ENCODE measurements around the gene DAW1. TPM values are rescaled to one million over a fixed set of nuclear protein-coding genes. Genes with fewer than 3 reads are reported as not detected.

The DAW1 gene
- total and polyA plus RNA-seq, 2 experiments from 2014 or later: 0.57 TPM; not detected in 1

- no peaks in the 10 kb centered on the region for H3K9me3 ChIP-seq (ENCODE audit: low read depth)
- no peak for TF ChIP-seq CTCF (IDR thresholded peaks at IDR 0.05; ENCODE audit: low read depth, low read length)
- H3K27ac ChIP-seq: no peak overlapping the region
- H3K4me3 ChIP-seq: no peak overlapping the region
- no peak for DNase-seq (ENCODE audit: low read depth in 1 of 2, low spot score in 1 of 2)
- no peaks in the 10 kb centered on the region for H3K4me1 ChIP-seq (ENCODE audit: low read depth)
- no peaks in the 10 kb centered on the region for H3K27me3 ChIP-seq
- H3K36me3 ChIP-seq: no peaks in the 10 kb centered on the region
Observed at GRCh38 chr2:227971619-227972230, 100.3 kb downstream of the DAW1 start.

GRCh38 chr2:227973241-227973640, 101.8 kb downstream of the DAW1 start:
- H3K27me3 ChIP-seq: no peaks in the 10 kb centered on the region
- H3K36me3 ChIP-seq: no peaks in the 10 kb centered on the region
- TF ChIP-seq CTCF (IDR thresholded peaks at IDR 0.05; ENCODE audit: low read depth, low read length): no peak
- H3K4me1 ChIP-seq (ENCODE audit: low read depth): no peaks in the 10 kb centered on the region
- H3K4me3 ChIP-seq: no peak overlapping the region
- H3K27ac ChIP-seq: no peak overlapping the region
- DNase-seq (ENCODE audit: low read depth in 1 of 2, low spot score in 1 of 2): no peak
- no peaks in the 10 kb centered on the region for H3K9me3 ChIP-seq (ENCODE audit: low read depth)

Other genes starting within 250 kb of the DAW1 start
- gene SCYGR5, start 204.8 kb upstream of the DAW1 start, total RNA-seq: not detected in 2 replicates
- not detected in 2 replicates for gene SCYGR5, start 204.8 kb upstream of the DAW1 start, polyA plus RNA-seq
- 0.04 and 0.12 TPM in 2 replicates for gene SLC19A3, start 153.6 kb upstream of the DAW1 start, total RNA-seq
- gene SLC19A3, start 153.6 kb upstream of the DAW1 start, polyA plus RNA-seq: 0.35 TPM in 1 of 2 replicates, not detected in the other
- gene SCYGR6, start 146.9 kb upstream of the DAW1 start, total RNA-seq: not detected in 2 replicates
- not detected in 2 replicates for gene SCYGR6, start 146.9 kb upstream of the DAW1 start, polyA plus RNA-seq
- not detected in 2 replicates for gene SCYGR7, start 143.3 kb upstream of the DAW1 start, total RNA-seq
- not detected in 2 replicates for gene SCYGR7, start 143.3 kb upstream of the DAW1 start, polyA plus RNA-seq
- not detected in 2 replicates for gene SCYGR8, start 125.7 kb upstream of the DAW1 start, total RNA-seq
- not detected in 2 replicates for gene SCYGR8, start 125.7 kb upstream of the DAW1 start, polyA plus RNA-seq
- gene CCL20, start 57.8 kb upstream of the DAW1 start, total RNA-seq: not detected in 2 replicates
- gene CCL20, start 57.8 kb upstream of the DAW1 start, polyA plus RNA-seq: 0.21 TPM in 1 of 2 replicates, not detected in the other